GM12878 (cell line): ENCODE data around the gene SMPD3. TPM values are rescaled to one million over a fixed set of nuclear protein-coding genes. Genes with fewer than 3 reads are reported as not detected.

Experiments
- BACH1 ChIP-seq: fragments of 450-650 bp; IDR thresholded peaks from 2 replicates; pipeline ENCODE4 v1.6.1; 2017; ENCODE audit warnings: mild to moderate bottlenecking, borderline replicate concordance
- EZH2 ChIP-seq: IDR thresholded peaks from 2 replicates; pipeline ENCODE4 v1.6.1; 2012; ENCODE audit warnings: low read depth, mild to moderate bottlenecking, control low read depth, inconsistent platforms, low read length, borderline replicate concordance; ENCODE audit not compliant: control insufficient read depth
- FOS ChIP-seq: IDR thresholded peaks from 3 replicates; pipeline ENCODE4 v1.6.1; 2011; ENCODE audit warnings: borderline replicate concordance; ENCODE audit not compliant: insufficient read length; ENCODE audit errors: extremely low read depth
- GABPA ChIP-seq: IDR thresholded peaks from 2 replicates; pipeline ENCODE4 v1.6.1; 2014; ENCODE audit warnings: antibody characterized with exemption, low read depth, mild to moderate bottlenecking, inconsistent platforms
- GATAD2B ChIP-seq: fragments of 450-650 bp; conservative IDR thresholded peaks from 2 replicates; pipeline ENCODE4 v1.6.1; 2017; ENCODE audit warnings: low read depth, mild to moderate bottlenecking, moderate library complexity
- HDAC2 ChIP-seq: fragments of 200-600 bp; sonication (generic); IDR thresholded peaks from 2 replicates; pipeline ENCODE4 v1.6.1; 2017
- KLF5 ChIP-seq: fragments of 450-650 bp; IDR thresholded peaks from 2 replicates; pipeline ENCODE4 v1.6.1; 2014; ENCODE audit warnings: mild to moderate bottlenecking; ENCODE audit not compliant: partially characterized antibody
- MTA3 ChIP-seq: IDR thresholded peaks from 2 replicates; pipeline ENCODE4 v1.6.1; 2012; ENCODE audit warnings: low read length, inconsistent platforms, borderline replicate concordance
- RB1 ChIP-seq: fragments of 450-650 bp; formaldehyde crosslinking; IDR thresholded peaks from 2 replicates; pipeline ENCODE4 v1.6.1; 2017; ENCODE audit warnings: mild to moderate bottlenecking, borderline replicate concordance
- RUNX3 ChIP-seq: IDR thresholded peaks from 2 replicates; pipeline ENCODE4 v1.6.1; 2012; ENCODE audit warnings: low read length, inconsistent platforms
- TCF7 ChIP-seq: IDR thresholded peaks from 2 replicates; pipeline ENCODE4 v1.6.1; 2014; ENCODE audit warnings: antibody characterized with exemption, borderline replicate concordance
- ZBED1 ChIP-seq: IDR thresholded peaks from 2 replicates; pipeline ENCODE4 v1.6.1; 2016; ENCODE audit warnings: borderline replicate concordance
- ZNF274 ChIP-seq: IDR thresholded peaks from one replicate; pipeline ENCODE4 v1.8.0; 2011; ENCODE audit not compliant: insufficient read length, insufficient read depth
- ZSCAN29 ChIP-seq: fragments of 450-650 bp; IDR thresholded peaks from 2 replicates; pipeline ENCODE4 v1.6.1; 2017; ENCODE audit warnings: mild to moderate bottlenecking, moderate library complexity
- ZZZ3 ChIP-seq: IDR thresholded peaks from 2 replicates; pipeline ENCODE4 v1.6.1; 2011; ENCODE audit warnings: low read depth; ENCODE audit not compliant: control insufficient read depth, insufficient read length
- polyA plus RNA-seq, 11 experiments: library from polyadenylated mRNA; depleted of rRNA in 4 of 11; unstranded in 6 of 11; stranded (reverse) in 5 of 11; fragments of >200 nt; fragmentation: Nextera tagmentation in 4 of 11; fragmentation: Illumina TruSeq in 1 of 11; extraction: Ambion mirVana in 4 of 11; extraction: Trizol in 1 of 11; gene quantifications; 1 replicate in 1 of 11; 2 replicates in 10 of 11; pipeline versions ENCODE4 v1.2.1 to v1.2.3, GENCODE V29; 2011 to 2016; ENCODE audit warnings: inconsistent platforms in 2 of 11, missing spikeins in 2 of 11, low read depth in 1 of 11
- total RNA-seq, 4 experiments: library from RNA; depleted of rRNA in 3 of 4; stranded (reverse); fragments of >200 nt in 3 of 4; fragmentation: Illumina TruSeq in 1 of 4; extraction: Trizol in 1 of 4; gene quantifications; 2 replicates each; pipeline versions ENCODE4 v1.2.1 to v1.2.3, GENCODE V29; 2013 to 2021
- TF ChIP-seq, protein P1 (sequence below): fragments of 450-650 bp; formaldehyde crosslinking; IDR thresholded peaks from 2 replicates; pipeline ENCODE4 v1.4.0; 2022; ENCODE audit warnings: mild to moderate bottlenecking, moderate library complexity
- TF ChIP-seq, protein P2 (sequence below): fragments of 450-650 bp; IDR thresholded peaks from 2 replicates; pipeline ENCODE4 v1.6.1; 2016; ENCODE audit warnings: mild to moderate bottlenecking, moderate library complexity, borderline replicate concordance
- TF ChIP-seq, protein P3 (sequence below): fragments of 450-650 bp; IDR thresholded peaks from 2 replicates; pipeline ENCODE4 v1.6.1; 2017; ENCODE audit warnings: mild to moderate bottlenecking, moderate library complexity

SMPD3 gene
- total and polyA plus RNA-seq, 10 of the 15 experiments (the other 5 are each of a cell fraction or from before 2014, with no cell fraction given): 0.04 to 2.0 (median 1.2) TPM

DNA sequence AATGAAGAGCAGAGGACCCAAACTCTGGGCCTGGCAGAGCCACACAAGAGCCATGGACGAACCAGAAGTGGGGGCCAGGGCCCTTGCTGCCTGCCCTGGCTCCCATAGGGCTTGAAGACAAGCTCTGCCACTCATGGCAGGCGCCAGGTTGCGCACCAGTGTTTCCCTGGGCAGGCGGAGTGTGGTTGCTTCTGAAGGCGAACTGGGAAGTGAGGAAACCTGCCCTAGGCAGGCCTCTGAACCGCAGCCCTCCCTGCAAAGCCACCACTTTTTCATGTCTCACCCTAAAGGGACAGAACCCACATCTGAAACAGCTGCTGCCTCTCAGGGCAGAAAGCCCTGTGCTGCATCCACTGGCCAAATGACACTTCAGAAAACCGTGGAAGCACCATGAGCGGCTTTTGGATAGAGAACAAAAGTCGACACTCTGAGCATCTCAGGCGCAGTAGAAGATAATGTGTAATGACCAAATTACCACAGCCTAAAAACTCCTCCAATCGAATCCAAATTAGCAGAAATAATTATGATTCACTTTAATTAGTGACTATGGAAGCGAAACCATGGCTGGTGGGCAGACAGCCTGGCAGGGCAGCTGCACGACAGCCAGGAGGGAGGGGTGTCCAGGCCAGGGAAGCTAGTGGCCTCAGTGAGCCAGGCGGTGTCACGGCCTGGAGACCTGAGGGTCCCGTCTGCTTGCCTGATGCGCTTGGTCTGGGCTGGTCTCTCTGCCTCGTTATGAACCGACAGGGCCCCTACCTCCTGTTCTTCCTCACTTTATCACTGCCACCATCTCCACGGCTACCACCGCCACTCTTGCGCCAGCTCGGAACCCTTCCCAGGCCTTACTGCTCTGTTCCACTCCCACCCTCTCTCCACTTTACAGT, 78.4 kb downstream of the SMPD3 start (continued):
- no peak; the same call in 1 of the 2 replicates for TF ChIP-seq GATAD2B
- no peak; the same call in 1 of the 2 replicates for TF ChIP-seq MTA3
- TF ChIP-seq ZSCAN29: no peak
- TF ChIP-seq RB1: no peak
- no peak for TF ChIP-seq ZBED1
- TF ChIP-seq ZZZ3: no peak
- TF ChIP-seq ZNF274: no peak
- TF ChIP-seq, protein P1, sequence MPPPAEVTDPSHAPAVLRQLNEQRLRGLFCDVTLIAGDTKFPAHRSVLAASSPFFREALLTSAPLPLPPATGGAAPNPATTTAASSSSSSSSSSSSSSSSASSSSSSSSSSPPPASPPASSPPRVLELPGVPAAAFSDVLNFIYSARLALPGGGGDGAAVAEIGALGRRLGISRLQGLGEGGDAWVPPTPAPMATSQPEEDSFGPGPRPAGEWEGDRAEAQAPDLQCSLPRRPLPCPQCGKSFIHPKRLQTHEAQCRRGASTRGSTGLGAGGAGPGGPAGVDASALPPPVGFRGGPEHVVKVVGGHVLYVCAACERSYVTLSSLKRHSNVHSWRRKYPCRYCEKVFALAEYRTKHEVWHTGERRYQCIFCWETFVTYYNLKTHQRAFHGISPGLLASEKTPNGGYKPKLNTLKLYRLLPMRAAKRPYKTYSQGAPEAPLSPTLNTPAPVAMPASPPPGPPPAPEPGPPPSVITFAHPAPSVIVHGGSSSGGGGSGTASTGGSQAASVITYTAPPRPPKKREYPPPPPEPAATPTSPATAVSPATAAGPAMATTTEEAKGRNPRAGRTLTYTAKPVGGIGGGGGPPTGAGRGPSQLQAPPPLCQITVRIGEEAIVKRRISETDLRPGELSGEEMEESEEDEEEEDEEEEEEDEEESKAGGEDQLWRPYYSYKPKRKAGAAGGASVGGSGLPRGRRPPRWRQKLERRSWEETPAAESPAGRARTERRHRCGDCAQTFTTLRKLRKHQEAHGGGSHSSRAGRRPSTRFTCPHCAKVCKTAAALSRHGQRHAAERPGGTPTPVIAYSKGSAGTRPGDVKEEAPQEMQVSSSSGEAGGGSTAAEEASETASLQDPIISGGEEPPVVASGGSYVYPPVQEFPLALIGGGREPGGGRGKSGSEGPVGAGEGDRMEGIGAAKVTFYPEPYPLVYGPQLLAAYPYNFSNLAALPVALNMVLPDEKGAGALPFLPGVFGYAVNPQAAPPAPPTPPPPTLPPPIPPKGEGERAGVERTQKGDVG: no peak
- peak; percentile 95 for TF ChIP-seq RUNX3
- TF ChIP-seq, protein P2, sequence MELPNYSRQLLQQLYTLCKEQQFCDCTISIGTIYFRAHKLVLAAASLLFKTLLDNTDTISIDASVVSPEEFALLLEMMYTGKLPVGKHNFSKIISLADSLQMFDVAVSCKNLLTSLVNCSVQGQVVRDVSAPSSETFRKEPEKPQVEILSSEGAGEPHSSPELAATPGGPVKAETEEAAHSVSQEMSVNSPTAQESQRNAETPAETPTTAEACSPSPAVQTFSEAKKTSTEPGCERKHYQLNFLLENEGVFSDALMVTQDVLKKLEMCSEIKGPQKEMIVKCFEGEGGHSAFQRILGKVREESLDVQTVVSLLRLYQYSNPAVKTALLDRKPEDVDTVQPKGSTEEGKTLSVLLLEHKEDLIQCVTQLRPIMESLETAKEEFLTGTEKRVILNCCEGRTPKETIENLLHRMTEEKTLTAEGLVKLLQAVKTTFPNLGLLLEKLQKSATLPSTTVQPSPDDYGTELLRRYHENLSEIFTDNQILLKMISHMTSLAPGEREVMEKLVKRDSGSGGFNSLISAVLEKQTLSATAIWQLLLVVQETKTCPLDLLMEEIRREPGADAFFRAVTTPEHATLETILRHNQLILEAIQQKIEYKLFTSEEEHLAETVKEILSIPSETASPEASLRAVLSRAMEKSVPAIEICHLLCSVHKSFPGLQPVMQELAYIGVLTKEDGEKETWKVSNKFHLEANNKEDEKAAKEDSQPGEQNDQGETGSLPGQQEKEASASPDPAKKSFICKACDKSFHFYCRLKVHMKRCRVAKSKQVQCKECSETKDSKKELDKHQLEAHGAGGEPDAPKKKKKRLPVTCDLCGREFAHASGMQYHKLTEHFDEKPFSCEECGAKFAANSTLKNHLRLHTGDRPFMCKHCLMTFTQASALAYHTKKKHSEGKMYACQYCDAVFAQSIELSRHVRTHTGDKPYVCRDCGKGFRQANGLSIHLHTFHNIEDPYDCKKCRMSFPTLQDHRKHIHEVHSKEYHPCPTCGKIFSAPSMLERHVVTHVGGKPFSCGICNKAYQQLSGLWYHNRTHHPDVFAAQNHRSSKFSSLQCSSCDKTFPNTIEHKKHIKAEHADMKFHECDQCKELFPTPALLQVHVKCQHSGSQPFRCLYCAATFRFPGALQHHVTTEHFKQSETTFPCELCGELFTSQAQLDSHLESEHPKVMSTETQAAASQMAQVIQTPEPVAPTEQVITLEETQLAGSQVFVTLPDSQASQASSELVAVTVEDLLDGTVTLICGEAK: no peak
- TF ChIP-seq, protein P3, sequence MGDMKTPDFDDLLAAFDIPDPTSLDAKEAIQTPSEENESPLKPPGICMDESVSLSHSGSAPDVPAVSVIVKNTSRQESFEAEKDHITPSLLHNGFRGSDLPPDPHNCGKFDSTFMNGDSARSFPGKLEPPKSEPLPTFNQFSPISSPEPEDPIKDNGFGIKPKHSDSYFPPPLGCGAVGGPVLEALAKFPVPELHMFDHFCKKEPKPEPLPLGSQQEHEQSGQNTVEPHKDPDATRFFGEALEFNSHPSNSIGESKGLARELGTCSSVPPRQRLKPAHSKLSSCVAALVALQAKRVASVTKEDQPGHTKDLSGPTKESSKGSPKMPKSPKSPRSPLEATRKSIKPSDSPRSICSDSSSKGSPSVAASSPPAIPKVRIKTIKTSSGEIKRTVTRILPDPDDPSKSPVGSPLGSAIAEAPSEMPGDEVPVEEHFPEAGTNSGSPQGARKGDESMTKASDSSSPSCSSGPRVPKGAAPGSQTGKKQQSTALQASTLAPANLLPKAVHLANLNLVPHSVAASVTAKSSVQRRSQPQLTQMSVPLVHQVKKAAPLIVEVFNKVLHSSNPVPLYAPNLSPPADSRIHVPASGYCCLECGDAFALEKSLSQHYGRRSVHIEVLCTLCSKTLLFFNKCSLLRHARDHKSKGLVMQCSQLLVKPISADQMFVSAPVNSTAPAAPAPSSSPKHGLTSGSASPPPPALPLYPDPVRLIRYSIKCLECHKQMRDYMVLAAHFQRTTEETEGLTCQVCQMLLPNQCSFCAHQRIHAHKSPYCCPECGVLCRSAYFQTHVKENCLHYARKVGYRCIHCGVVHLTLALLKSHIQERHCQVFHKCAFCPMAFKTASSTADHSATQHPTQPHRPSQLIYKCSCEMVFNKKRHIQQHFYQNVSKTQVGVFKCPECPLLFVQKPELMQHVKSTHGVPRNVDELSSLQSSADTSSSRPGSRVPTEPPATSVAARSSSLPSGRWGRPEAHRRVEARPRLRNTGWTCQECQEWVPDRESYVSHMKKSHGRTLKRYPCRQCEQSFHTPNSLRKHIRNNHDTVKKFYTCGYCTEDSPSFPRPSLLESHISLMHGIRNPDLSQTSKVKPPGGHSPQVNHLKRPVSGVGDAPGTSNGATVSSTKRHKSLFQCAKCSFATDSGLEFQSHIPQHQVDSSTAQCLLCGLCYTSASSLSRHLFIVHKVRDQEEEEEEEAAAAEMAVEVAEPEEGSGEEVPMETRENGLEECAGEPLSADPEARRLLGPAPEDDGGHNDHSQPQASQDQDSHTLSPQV: no peak
- no peak for TF ChIP-seq GABPA
- TF ChIP-seq FOS: no peak
- no peak for TF ChIP-seq EZH2
- TF ChIP-seq KLF5: no peak
- TF ChIP-seq TCF7: no peak
- TF ChIP-seq BACH1: no peak; the same call in 1 of the 2 replicates
- TF ChIP-seq HDAC2: no peak
